H9 (cell line): ENCODE measurements around the gene CENPP. TPM values are rescaled to one million over a fixed set of nuclear protein-coding genes. Genes with fewer than 3 reads are reported as not detected.
A peak's percentile ranks its signal among the peaks of the same experiment; 100 is the strongest.

ENCODE experiments used
- DNase-seq: peaks from one replicate; pipeline ENCODE4 v3.0.0-alpha.2; 2017
- H2AFZ ChIP-seq: one replicate; pipeline ENCODE4 v1.6.1; 2013; ENCODE audit warnings: mild to moderate bottlenecking, low read length, control low read depth, moderate library complexity
- H2AK5ac ChIP-seq: 2 replicates; pipeline ENCODE4 v1.6.1; 2013; ENCODE audit warnings: low read length, control low read depth, mixed read lengths; ENCODE audit not compliant: insufficient read length
- H2BK120ac ChIP-seq: one replicate; pipeline ENCODE4 v1.6.1; 2013; ENCODE audit warnings: low read depth, mild to moderate bottlenecking, low read length, control low read depth, inconsistent platforms; ENCODE audit not compliant: poor library complexity, severe bottlenecking
- H2BK12ac ChIP-seq: 2 replicates; pipeline ENCODE4 v1.6.1; 2013; ENCODE audit warnings: low read length, control low read depth, mixed read lengths, low read depth; ENCODE audit not compliant: insufficient read length
- H2BK15ac ChIP-seq: 2 replicates; pipeline ENCODE4 v1.6.1; 2013; ENCODE audit warnings: low read depth, low read length, control low read depth
- H2BK20ac ChIP-seq: one replicate; pipeline ENCODE4 v1.6.1; 2013; ENCODE audit warnings: low read depth, mild to moderate bottlenecking, low read length, control low read depth, inconsistent platforms; ENCODE audit not compliant: poor library complexity, severe bottlenecking
- H2BK5ac ChIP-seq: 2 replicates; pipeline ENCODE4 v1.6.1; 2013; ENCODE audit warnings: low read length, control low read depth, mixed read lengths; ENCODE audit not compliant: insufficient read length
- H3K14ac ChIP-seq: 2 replicates; pipeline ENCODE4 v1.6.1; 2013; ENCODE audit warnings: low read length, control low read depth; ENCODE audit not compliant: insufficient read depth
- H3K18ac ChIP-seq: 2 replicates; pipeline ENCODE4 v1.6.1; 2013; ENCODE audit warnings: low read depth, mild to moderate bottlenecking, mixed read lengths, low read length, control low read depth; ENCODE audit not compliant: insufficient read length
- H3K23ac ChIP-seq: 2 replicates; pipeline ENCODE4 v1.6.1; 2013; ENCODE audit warnings: low read length, control low read depth, mixed read lengths, low read depth; ENCODE audit not compliant: insufficient read length
- H3K23me2 ChIP-seq: 2 replicates; pipeline ENCODE4 v1.6.1; 2013; ENCODE audit warnings: low read depth, mild to moderate bottlenecking, mixed read lengths, low read length, control low read depth; ENCODE audit not compliant: insufficient read length, poor library complexity, severe bottlenecking
- H3K27ac ChIP-seq: 2 replicates; pipeline ENCODE4 v1.5.1; 2013; ENCODE audit warnings: low read length, control low read depth, mixed read lengths, low read depth; ENCODE audit not compliant: insufficient read length
- H3K27me3 ChIP-seq: 2 replicates; pipeline ENCODE4 v1.6.1; 2013; ENCODE audit warnings: low read length, control low read depth, inconsistent platforms; ENCODE audit not compliant: insufficient read depth
- H3K4ac ChIP-seq: 2 replicates; pipeline ENCODE4 v1.6.1; 2013; ENCODE audit warnings: low read depth, mild to moderate bottlenecking, control low read depth, inconsistent platforms, low read length, moderate library complexity
- H3K4me1 ChIP-seq: 2 replicates; pipeline ENCODE4 v1.6.1; 2013; ENCODE audit warnings: low read length, control low read depth, inconsistent platforms; ENCODE audit not compliant: insufficient read depth
- H3K4me2 ChIP-seq: 2 replicates; pipeline ENCODE4 v1.6.1; 2013; ENCODE audit warnings: low read length, control low read depth, mixed read lengths; ENCODE audit not compliant: insufficient read length, insufficient read depth
- H3K56ac ChIP-seq: 2 replicates; pipeline ENCODE4 v1.6.1; 2013; ENCODE audit warnings: low read depth, mild to moderate bottlenecking, mixed read lengths, low read length, control low read depth; ENCODE audit not compliant: insufficient read length
- H3K79me1 ChIP-seq: 2 replicates; pipeline ENCODE4 v1.6.1; 2013; ENCODE audit warnings: low read depth, mild to moderate bottlenecking, moderate library complexity, low read length, control low read depth, inconsistent platforms; ENCODE audit not compliant: insufficient read depth, poor library complexity, severe bottlenecking
- H3K79me2 ChIP-seq: 2 replicates; pipeline ENCODE4 v1.6.1; 2013; ENCODE audit warnings: low read length, control low read depth, inconsistent platforms; ENCODE audit not compliant: insufficient read depth
- H3K9ac ChIP-seq: 2 replicates; pipeline ENCODE4 v1.6.1; 2013; ENCODE audit warnings: low read length, control low read depth, mixed read lengths; ENCODE audit not compliant: insufficient read length; ENCODE audit errors: extremely low read depth
- H3K9me3 ChIP-seq: one replicate; pipeline ENCODE4 v1.6.1; 2013; ENCODE audit warnings: low read depth, low read length, inconsistent platforms; ENCODE audit not compliant: control insufficient read depth
- H3T11ph ChIP-seq: one replicate; pipeline ENCODE4 v1.6.1; 2013; ENCODE audit warnings: mild to moderate bottlenecking, low read length, control low read depth, inconsistent platforms
- H4K20me1 ChIP-seq: one replicate; pipeline ENCODE4 v1.6.1; 2013; ENCODE audit not compliant: control insufficient read depth, insufficient read length, insufficient read depth
- H4K5ac ChIP-seq: 2 replicates; pipeline ENCODE4 v1.6.1; 2013; ENCODE audit warnings: low read depth, mild to moderate bottlenecking, mixed read lengths, low read length, control low read depth; ENCODE audit not compliant: insufficient read length
- H4K8ac ChIP-seq: replicated peaks from 2 replicates; pipeline ENCODE4 v1.6.1; 2013; ENCODE audit warnings: low read length, control low read depth, mixed read lengths, low read depth; ENCODE audit not compliant: insufficient read length
- H4K91ac ChIP-seq: 2 replicates; pipeline ENCODE4 v1.6.1; 2013; ENCODE audit warnings: low read depth, mild to moderate bottlenecking, moderate library complexity, mixed read lengths, low read length, control low read depth; ENCODE audit not compliant: insufficient read length
- H3K27ac Mint-ChIP-seq, 3 experiments: 2 replicates in 2 of 3; 3 replicates in 1 of 3; pipeline ENCODE4 v1.8.0; 2020 to 2021; ENCODE audit warnings: mixed read lengths in 3 of 3, mild to moderate bottlenecking in 1 of 3, moderate library complexity in 1 of 3
- H3K27me3 Mint-ChIP-seq: 2 replicates; pipeline ENCODE4 v1.8.0; 2021; ENCODE audit warnings: low read depth, mild to moderate bottlenecking, moderate library complexity, mixed read lengths
- H3K36me3 Mint-ChIP-seq, 3 experiments: 2 replicates in 2 of 3; 3 replicates in 1 of 3; pipeline ENCODE4 v1.8.0; 2020 to 2021; ENCODE audit warnings: low read depth in 3 of 3, mixed read lengths in 3 of 3; ENCODE audit not compliant: insufficient read depth in 1 of 3
- H3K4me1 Mint-ChIP-seq, 2 experiments: 2 replicates each; pipeline ENCODE4 v1.8.0; 2020; ENCODE audit warnings: mixed read lengths in 2 of 2
- H3K4me3 Mint-ChIP-seq, 2 experiments: 2 replicates in 1 of 2; 3 replicates in 1 of 2; pipeline ENCODE4 v1.8.0; 2020 to 2021; ENCODE audit warnings: mild to moderate bottlenecking in 2 of 2, mixed read lengths in 2 of 2, moderate library complexity in 1 of 2
- H3K9me3 Mint-ChIP-seq, 2 experiments: 2 replicates in 1 of 2; 3 replicates in 1 of 2; pipeline ENCODE4 v1.8.0; 2020; ENCODE audit warnings: mild to moderate bottlenecking in 2 of 2, mixed read lengths in 2 of 2, moderate library complexity in 1 of 2
- WGBS: extraction: QIAGEN DNeasy Blood & Tissue Kit; methylation state at CpG from one replicate; pipeline ENCODE4 v1.1.7; 2013; ENCODE audit warnings: missing lambda C conversion rate, low lambda C conversion rate, mixed read lengths; ENCODE audit not compliant: insufficient read length; ENCODE audit errors: extremely low coverage; 5-methylcytosine and 5-hydroxymethylcytosine counted together
- total RNA-seq: library from RNA; stranded (reverse); gene quantifications from 2 replicates; pipeline ENCODE4 v1.2.1, GENCODE V29; 2021
- TF ChIP-seq, protein P1 (sequence below): fragments of 200-600 bp; sonication (generic); conservative IDR thresholded peaks from 3 replicates; pipeline ENCODE4 v1.8.0; 2021; ENCODE audit warnings: antibody characterized with exemption, mild to moderate bottlenecking

CENPP gene
- total RNA-seq, 1 experiment from 2014 or later: 9.1 TPM

DNA sequence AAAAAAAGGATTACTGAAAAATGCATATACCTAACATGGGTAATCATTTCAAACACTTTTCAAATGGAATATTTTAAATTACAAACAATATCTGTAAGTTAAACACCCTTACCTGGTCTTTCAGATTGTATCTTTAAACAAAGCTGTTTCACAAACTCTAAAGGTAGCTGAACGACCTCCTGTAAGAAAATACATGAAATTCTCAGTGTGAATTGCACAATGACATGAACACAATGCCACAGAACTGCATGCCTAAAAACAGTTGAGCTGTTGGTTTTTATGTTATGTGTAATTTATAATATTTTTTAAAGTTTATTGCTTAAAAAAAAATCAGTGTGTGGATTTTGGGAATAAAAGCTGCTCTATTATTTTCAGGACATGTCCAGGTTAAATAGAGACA, 326.7 kb downstream of the CENPP start:
- Mint-ChIP-seq H3K4me3 (no peak overlapping the region), H3K36me3 (peaks cover 14 to 46% (median 39%) of the 10 kb centered on the region in 3 experiments; a peak in 6 of 7 replicates), H3K27me3 (no peaks in the 10 kb centered on the region), H3K27ac (peak overlapping the region in 1 of 3 experiments; percentile 79; a peak in 1 of 7 replicates), H3K9me3 (no peaks in the 10 kb centered on the region), H3K4me1 (no peaks in the 10 kb centered on the region)
- no peak overlapping the region for H4K8ac ChIP-seq
- H2BK5ac ChIP-seq: no peak overlapping the region
- no peak overlapping the region for H4K5ac ChIP-seq
- H3K4me1 ChIP-seq: no peaks in the 10 kb centered on the region
- H3K23me2 ChIP-seq: no peaks in the 10 kb centered on the region
- H3K14ac ChIP-seq: no peak overlapping the region
- H3K4ac ChIP-seq: no peak overlapping the region
- H2AFZ ChIP-seq: no peak overlapping the region
- WGBS: no CpG with 5 or more reads among the region's 1 CpG
- no peaks in the 10 kb centered on the region for H3K9me3 ChIP-seq
- no peaks in the 10 kb centered on the region for H3K79me1 ChIP-seq
- DNase-seq: no peak
- H3K23ac ChIP-seq: no peak overlapping the region
- H3K18ac ChIP-seq: no peak overlapping the region
- no peaks in the 10 kb centered on the region for H3K79me2 ChIP-seq
- H2BK20ac ChIP-seq: no peak overlapping the region
- H2BK15ac ChIP-seq: no peak overlapping the region
- H3T11ph ChIP-seq: no peak overlapping the region
- no peak overlapping the region for H3K9ac ChIP-seq
- H2BK120ac ChIP-seq: no peak overlapping the region
- TF ChIP-seq, protein P1, sequence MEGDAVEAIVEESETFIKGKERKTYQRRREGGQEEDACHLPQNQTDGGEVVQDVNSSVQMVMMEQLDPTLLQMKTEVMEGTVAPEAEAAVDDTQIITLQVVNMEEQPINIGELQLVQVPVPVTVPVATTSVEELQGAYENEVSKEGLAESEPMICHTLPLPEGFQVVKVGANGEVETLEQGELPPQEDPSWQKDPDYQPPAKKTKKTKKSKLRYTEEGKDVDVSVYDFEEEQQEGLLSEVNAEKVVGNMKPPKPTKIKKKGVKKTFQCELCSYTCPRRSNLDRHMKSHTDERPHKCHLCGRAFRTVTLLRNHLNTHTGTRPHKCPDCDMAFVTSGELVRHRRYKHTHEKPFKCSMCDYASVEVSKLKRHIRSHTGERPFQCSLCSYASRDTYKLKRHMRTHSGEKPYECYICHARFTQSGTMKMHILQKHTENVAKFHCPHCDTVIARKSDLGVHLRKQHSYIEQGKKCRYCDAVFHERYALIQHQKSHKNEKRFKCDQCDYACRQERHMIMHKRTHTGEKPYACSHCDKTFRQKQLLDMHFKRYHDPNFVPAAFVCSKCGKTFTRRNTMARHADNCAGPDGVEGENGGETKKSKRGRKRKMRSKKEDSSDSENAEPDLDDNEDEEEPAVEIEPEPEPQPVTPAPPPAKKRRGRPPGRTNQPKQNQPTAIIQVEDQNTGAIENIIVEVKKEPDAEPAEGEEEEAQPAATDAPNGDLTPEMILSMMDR: no peak
- H3K56ac ChIP-seq: no peak overlapping the region
- H4K20me1 ChIP-seq: no peaks in the 10 kb centered on the region
- H2BK12ac ChIP-seq: no peak overlapping the region
- H3K27ac ChIP-seq: no peak overlapping the region
- H3K27me3 ChIP-seq: no peaks in the 10 kb centered on the region
- H2AK5ac ChIP-seq: no peak overlapping the region
- H3K4me2 ChIP-seq: no peak overlapping the region
- H4K91ac ChIP-seq: no peak overlapping the region
